Activated CD8-positive, alpha-beta memory T cell treated with anti-CD3 and anti-CD28 coated beads for 4 hours (primary cell): ENCODE data around the gene TRAPPC2.

Experiments used
- DNase-seq, 2 donors: peaks; one replicate each; pipeline ENCODE4 v3.0.0-alpha.2; 2020; ENCODE audit warnings: low read depth in 2 of 2

Gene TRAPPC2

GRCh38 chrX:13734278-13735172, at the start of gene TRAPPC2, which contains the start of gene OFD1:
Gene TRAPPC2 (minus strand): TSS chrX:13734620. CDS start chrX:13719963, 14,657 bp downstream.
Gene OFD1 (plus strand): TSS chrX:13734748. CDS start chrX:13735072, 324 bp downstream.
- DNase-seq = peak; percentile 81 to 82

- DNase-seq = no peak
Measured at GRCh38 chrX:13780868-13781427, 46.5 kb upstream of the TRAPPC2 start.

DNA sequence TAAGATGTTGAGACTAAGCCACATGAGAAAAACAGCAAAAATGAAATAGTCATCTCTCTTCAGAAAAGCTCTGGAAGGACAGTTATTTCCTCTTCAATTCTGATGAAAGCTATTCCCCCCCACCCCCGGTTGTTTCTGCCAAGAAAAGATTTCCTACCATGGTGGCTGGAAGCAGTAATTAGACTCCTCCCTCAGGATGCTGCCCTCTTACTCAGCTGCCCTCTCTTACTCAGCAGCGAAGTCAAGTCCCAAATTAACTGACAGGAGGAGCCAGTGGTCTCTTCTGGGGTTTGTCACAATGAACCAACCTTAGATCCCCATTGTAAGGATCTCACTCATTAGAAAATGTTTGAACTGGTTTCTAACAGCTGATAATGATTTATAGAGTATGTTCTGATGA, 44.5 kb upstream of the TRAPPC2 start:
- DNase-seq = no peak

- no peak for DNase-seq
Measured at GRCh38 chrX:13776387-13776786, 42.0 kb upstream of the TRAPPC2 start.

GRCh38 chrX:13775837-13776236, 41.4 kb upstream of the TRAPPC2 start:
- no peak for DNase-seq

DNA sequence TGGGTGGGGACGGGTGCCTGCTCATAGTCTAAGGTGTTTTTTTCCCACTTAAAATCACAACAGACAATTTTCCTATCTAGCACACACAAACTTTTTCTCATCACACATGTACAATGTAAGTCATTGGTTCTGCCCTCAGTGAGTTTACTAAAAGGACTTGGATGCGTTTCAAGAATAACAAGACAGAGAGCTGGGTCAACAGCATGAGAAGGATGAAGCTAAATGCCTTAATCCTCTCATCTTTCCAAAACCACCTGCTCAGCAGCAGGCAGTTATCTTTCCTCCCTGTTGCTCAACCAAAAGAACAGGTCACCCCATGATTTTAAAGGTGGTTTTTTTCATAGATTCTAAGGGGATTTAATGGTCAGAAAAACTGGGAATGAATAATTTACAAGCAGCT, 40.3 kb upstream of the TRAPPC2 start:
- DNase-seq = no peak

- no peak for DNase-seq
Measured at GRCh38 chrX:13770013-13770535, 35.7 kb upstream of the TRAPPC2 start.

- no peak for DNase-seq
Measured at GRCh38 chrX:13768939-13769338, 34.5 kb upstream of the TRAPPC2 start.

- no peak for DNase-seq
Measured at GRCh38 chrX:13764765-13765164, 30.3 kb upstream of the TRAPPC2 start.

DNA sequence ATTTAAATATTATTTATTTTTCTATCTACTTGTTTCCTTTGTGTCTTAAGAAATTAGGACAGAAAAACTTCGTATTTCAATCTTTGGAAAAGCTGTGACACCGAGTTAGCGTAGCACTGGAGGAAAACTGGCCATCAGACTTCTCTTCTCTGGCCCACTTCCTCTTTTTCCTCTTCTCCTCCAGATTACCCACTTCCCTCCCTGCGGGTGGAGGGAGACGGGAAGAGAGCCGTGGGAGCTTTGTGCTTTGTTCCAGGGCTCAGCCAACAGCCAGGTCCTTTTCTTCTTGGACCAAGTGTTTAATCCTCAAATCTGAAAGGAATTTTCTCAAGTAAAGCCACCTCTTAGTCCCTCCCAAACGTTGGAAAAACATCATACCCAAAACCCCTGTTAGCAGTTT, 29.9 kb upstream of the TRAPPC2 start:
- DNase-seq = no peak

DNA sequence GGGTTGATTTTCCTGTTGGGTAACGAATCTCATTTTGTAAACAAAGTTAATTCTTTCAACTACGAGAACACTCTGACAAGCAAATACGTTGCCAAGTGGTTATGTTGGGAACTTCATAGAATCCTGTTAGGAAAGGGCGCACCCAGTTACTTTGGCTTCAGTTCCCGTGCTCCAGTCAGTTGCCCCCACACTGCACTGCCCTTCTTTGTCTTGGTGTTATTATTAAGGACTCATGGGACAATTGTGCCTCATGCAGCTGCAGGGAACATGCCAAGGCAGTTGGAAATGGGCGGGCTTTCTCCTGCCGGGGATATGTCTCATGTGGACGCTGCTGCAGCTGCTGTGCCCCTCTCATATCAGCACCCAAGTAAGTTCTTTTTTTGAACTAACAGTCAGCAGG, 29.1 kb upstream of the TRAPPC2 start:
- DNase-seq = no peak

DNA sequence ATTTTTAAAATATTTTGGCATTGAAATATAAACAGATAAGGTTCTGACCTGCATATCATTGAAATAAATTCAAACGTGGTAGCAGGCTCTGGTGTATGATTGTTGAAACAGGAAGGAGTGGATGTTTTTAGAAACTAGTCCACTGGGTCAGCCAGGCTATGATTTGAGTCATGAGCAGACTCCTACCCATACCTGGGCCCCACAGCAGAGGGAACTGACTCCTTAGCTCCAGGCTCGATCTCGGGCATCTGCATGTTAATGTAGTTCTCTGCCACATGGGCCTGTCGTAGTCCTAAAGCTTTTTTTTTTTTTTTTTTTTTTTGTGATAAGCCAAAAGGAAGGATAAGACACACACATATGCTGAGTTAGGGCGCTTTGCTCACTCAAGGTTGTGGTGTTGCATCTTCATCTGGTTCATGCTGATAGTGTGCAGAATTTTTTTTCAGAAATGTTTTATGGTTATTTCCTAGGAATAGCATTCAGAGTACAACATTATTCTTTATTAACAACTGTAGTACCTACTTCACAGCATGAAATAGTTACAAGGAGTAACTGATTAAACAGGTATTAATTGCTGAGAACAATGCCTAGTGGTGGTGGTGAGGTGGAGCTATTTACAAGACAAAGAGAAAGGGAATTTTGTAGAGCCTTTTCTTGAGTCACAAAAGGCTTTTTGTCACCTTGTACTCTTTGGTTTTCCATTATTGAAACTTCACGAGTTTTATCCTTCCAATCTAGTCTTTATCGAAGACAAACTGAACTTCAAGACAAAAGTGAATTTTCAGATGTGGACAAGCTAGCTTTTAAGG, 27.4 kb upstream of the TRAPPC2 start:
- no peak for DNase-seq

GRCh38 chrX:13760426-13760825, 26.0 kb upstream of the TRAPPC2 start:
- DNase-seq = no peak

GRCh38 chrX:13759152-13759718, 24.8 kb upstream of the TRAPPC2 start:
- DNase-seq = no peak

DNA sequence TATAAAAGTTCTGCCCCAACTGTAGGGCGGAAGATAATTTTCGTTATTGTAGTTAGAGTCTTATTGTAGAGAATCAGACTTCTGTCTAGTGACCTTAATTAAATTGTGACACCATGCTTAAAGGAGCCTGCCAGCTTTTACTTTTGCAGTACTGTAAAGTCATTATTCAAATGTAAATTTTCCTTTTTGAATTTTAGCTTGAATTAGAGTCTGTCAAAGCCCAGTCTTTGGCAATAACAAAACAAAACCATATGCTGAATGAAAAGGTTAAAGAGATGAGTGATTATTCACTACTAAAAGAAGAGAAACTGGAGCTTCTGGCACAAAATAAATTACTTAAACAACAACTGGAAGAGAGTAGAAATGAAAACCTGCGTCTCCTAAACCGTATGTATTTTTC, 22.0 kb upstream of the TRAPPC2 start:
- no peak for DNase-seq

DNA sequence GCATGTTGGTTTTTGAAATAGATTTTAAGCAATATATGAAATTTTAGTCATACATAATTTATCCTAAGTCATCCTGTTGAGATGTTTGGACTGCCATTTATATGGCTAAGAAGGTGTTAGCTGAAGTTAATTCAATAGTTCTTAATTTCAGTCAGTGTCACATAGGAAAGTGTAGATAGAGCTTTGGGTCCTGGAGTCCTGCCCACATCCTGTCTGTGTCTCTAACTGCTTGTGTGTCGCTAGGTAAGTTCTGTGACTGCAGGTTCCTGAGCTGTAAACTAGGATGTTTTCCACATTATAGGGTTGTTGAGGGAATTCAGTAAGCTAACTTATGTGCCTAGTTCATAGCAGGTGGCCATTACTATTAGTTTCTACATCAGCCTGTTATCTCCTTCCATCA, 20.8 kb upstream of the TRAPPC2 start:
- DNase-seq = no peak

DNA sequence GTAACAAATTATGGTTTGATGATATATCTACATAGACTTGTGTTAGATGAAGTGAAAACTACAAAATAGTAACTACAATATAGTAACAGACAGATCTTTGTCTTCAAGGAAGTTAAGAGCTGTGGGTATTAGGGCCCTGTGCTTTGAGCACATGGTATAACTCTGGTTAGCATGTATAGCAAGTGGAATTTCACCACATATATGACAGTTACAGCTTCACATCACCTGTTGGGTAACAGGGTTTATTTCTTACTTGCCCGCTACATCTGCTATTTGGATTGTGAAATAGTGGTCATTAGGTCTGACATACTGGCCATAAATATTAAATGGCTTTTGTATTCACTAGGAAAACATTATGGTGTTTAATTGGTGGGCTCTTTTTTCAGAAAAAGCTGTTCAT, 20.3 kb upstream of the TRAPPC2 start:
- DNase-seq = no peak

DNA sequence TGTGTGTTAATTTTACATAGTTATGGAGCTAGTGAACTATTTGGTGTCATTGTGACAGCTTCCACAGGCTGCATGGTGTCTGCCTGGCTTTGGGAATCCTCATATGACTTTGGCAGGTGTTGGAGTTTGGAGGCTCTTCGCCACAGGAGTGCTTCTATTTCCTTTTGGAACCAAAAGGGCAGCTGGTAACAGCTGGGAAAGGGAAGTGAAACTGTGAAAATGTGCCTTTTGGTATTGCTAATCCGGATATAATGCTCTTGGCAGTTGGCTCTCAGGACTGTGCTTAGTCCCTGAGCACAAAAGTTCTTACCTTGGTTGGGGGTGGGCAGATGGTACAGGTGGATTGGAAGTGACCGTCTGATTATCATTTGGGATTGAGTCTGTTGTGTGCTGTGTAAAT, 18.2 kb upstream of the TRAPPC2 start:
- DNase-seq = no peak

DNA sequence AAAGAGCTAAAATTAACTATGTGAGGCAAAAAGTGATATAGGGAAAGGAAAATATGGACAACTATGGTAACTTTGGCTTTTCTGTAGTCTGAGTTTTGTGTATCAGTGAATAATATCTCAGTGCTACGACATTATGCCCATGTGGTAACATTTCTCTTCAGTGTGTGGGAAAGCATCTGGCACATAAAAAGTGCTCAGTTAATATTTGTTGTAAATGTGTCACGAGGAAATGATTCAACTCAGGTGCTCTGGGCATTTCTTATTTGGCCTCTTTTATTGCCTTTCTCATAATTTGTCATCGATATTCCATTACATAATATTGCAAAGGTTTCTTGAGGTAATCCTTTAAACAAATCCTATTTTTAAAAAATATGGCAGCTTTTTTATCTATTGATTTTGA, 17.7 kb upstream of the TRAPPC2 start:
- no peak for DNase-seq

- DNase-seq = no peak
Measured at GRCh38 chrX:13750812-13751211, 16.4 kb upstream of the TRAPPC2 start.

GRCh38 chrX:13750204-13750603, 15.8 kb upstream of the TRAPPC2 start:
- no peak for DNase-seq

- no peak for DNase-seq
Measured at GRCh38 chrX:13748486-13748885, 14.1 kb upstream of the TRAPPC2 start.
